ENCODE results near the gene ALDH5A1. TPM values are rescaled to one million over a fixed set of nuclear protein-coding genes. Genes with fewer than 3 reads are reported as not detected.

The ALDH5A1 gene
- total RNA-seq, 2 donors from 2014 or later = 11.1 to 22.6 TPM

DNA sequence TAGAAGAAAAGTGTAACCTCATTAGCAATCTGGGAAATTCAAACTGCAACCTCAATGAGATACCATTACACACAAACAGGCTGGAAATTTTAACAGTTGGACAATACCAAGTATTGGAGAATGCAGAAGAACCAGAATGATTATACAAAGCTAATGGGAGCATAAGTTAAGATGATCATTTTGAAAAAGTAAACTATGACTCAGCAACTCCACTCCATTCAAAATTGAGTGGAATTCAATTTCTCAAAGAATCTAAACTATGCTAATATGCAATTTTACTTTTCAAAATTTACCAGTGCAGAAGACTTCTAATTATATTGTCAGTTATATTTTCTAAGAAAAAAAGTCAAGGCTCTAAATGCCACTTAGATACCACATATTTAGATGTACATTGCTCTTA, 22.6 kb upstream of the ALDH5A1 start:
- no peak for TF ChIP-seq POLR2AphosphoS5 (IDR thresholded peaks at IDR 0.05)
- TF ChIP-seq, protein P1, sequence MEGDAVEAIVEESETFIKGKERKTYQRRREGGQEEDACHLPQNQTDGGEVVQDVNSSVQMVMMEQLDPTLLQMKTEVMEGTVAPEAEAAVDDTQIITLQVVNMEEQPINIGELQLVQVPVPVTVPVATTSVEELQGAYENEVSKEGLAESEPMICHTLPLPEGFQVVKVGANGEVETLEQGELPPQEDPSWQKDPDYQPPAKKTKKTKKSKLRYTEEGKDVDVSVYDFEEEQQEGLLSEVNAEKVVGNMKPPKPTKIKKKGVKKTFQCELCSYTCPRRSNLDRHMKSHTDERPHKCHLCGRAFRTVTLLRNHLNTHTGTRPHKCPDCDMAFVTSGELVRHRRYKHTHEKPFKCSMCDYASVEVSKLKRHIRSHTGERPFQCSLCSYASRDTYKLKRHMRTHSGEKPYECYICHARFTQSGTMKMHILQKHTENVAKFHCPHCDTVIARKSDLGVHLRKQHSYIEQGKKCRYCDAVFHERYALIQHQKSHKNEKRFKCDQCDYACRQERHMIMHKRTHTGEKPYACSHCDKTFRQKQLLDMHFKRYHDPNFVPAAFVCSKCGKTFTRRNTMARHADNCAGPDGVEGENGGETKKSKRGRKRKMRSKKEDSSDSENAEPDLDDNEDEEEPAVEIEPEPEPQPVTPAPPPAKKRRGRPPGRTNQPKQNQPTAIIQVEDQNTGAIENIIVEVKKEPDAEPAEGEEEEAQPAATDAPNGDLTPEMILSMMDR (IDR thresholded peaks at IDR 0.05) = no peak
- no peak for TF ChIP-seq POLR2A (IDR thresholded peaks at IDR 0.05)
- H3K36me3 ChIP-seq = no peaks in the 10 kb centered on the region
- intact Hi-C loops (cut with DNase I) = no loop called here
- H3K4me1 ChIP-seq (replicated peaks) = no peaks in the 10 kb centered on the region
- no peak overlapping the region for H3K4me3 ChIP-seq
- H3K9me3 ChIP-seq = no peaks in the 10 kb centered on the region
- no peak for DNase-seq (ENCODE audit: low spot score)
- no peaks in the 10 kb centered on the region for H3K27me3 ChIP-seq (replicated peaks; ENCODE audit: insufficient read depth)
- no peak overlapping the region for H3K27ac ChIP-seq

GRCh38 chr6:24476631-24477030, 18.1 kb upstream of the ALDH5A1 start:
- DNase-seq (ENCODE audit: low spot score) = no peak
- H3K27ac ChIP-seq = no peak overlapping the region
- intact Hi-C loops (cut with DNase I) = no loop called here
- H3K36me3 ChIP-seq = no peaks in the 10 kb centered on the region
- 89% methylated on average over 6 of the region's 6 CpGs for WGBS
- H3K4me3 ChIP-seq = no peak overlapping the region
- no peaks in the 10 kb centered on the region for H3K9me3 ChIP-seq
- H3K4me1 ChIP-seq (replicated peaks) = no peaks in the 10 kb centered on the region
- TF ChIP-seq POLR2AphosphoS5 (IDR thresholded peaks at IDR 0.05) (no peak), POLR2A (IDR thresholded peaks at IDR 0.05) (no peak)
- TF ChIP-seq, protein P1 (IDR thresholded peaks at IDR 0.05) = no peak
- no peaks in the 10 kb centered on the region for H3K27me3 ChIP-seq (replicated peaks; ENCODE audit: insufficient read depth)

- Histone ChIP-seq H3K36me3 (no peaks in the 10 kb centered on the region), H3K9me3 (no peaks in the 10 kb centered on the region), H3K27ac (no peak overlapping the region), H3K27me3 (replicated peaks; ENCODE audit: insufficient read depth) (no peaks in the 10 kb centered on the region), H3K4me3 (no peak overlapping the region), H3K4me1 (replicated peaks) (no peaks in the 10 kb centered on the region)
- intact Hi-C loops (cut with DNase I) = no loop called here
- 100% methylated on average over 1 of the region's 1 CpG for WGBS
- TF ChIP-seq POLR2AphosphoS5 (IDR thresholded peaks at IDR 0.05) (no peak), POLR2A (IDR thresholded peaks at IDR 0.05) (no peak)
- TF ChIP-seq, protein P1 (IDR thresholded peaks at IDR 0.05) = no peak
- DNase-seq (ENCODE audit: low spot score) = no peak
Measured at GRCh38 chr6:24477070-24477469, 17.7 kb upstream of the ALDH5A1 start.

GRCh38 chr6:24478903-24479302, 15.9 kb upstream of the ALDH5A1 start:
- no peaks in the 10 kb centered on the region for H3K27me3 ChIP-seq (replicated peaks; ENCODE audit: insufficient read depth)
- H3K36me3 ChIP-seq = no peaks in the 10 kb centered on the region
- 72% methylated on average over 4 of the region's 4 CpGs for WGBS
- no peak for DNase-seq (ENCODE audit: low spot score)
- no peaks in the 10 kb centered on the region for H3K9me3 ChIP-seq
- no peaks in the 10 kb centered on the region for H3K4me1 ChIP-seq (replicated peaks)
- no peak overlapping the region for H3K27ac ChIP-seq
- intact Hi-C loops (cut with DNase I) = no loop called here
- no peak overlapping the region for H3K4me3 ChIP-seq
- TF ChIP-seq POLR2AphosphoS5 (IDR thresholded peaks at IDR 0.05) (no peak), POLR2A (IDR thresholded peaks at IDR 0.05) (no peak)
- TF ChIP-seq, protein P1 (IDR thresholded peaks at IDR 0.05) = no peak

GRCh38 chr6:24480705-24481104, 14.1 kb upstream of the ALDH5A1 start:
- Histone ChIP-seq H3K4me1 (replicated peaks) (no peaks in the 10 kb centered on the region), H3K9me3 (no peaks in the 10 kb centered on the region), H3K36me3 (no peaks in the 10 kb centered on the region), H3K4me3 (no peak overlapping the region), H3K27ac (no peak overlapping the region), H3K27me3 (replicated peaks; ENCODE audit: insufficient read depth) (no peaks in the 10 kb centered on the region)
- WGBS = 94% methylated on average over 9 of the region's 9 CpGs
- no peak for DNase-seq (ENCODE audit: low spot score)
- TF ChIP-seq POLR2A (IDR thresholded peaks at IDR 0.05) = no peak
- TF ChIP-seq, protein P1 (IDR thresholded peaks at IDR 0.05) = no peak
- TF ChIP-seq POLR2AphosphoS5 (IDR thresholded peaks at IDR 0.05) = no peak
- intact Hi-C loops (cut with DNase I) = no loop called here
